ENCODE measurements around the gene R3HDM1.
"Not testable (repeated sequence)": the region's sequence is repeated elsewhere in the genome, so short reads cannot be mapped to it uniquely, and the experiment has no call there.

R3HDM1 gene

DNA sequence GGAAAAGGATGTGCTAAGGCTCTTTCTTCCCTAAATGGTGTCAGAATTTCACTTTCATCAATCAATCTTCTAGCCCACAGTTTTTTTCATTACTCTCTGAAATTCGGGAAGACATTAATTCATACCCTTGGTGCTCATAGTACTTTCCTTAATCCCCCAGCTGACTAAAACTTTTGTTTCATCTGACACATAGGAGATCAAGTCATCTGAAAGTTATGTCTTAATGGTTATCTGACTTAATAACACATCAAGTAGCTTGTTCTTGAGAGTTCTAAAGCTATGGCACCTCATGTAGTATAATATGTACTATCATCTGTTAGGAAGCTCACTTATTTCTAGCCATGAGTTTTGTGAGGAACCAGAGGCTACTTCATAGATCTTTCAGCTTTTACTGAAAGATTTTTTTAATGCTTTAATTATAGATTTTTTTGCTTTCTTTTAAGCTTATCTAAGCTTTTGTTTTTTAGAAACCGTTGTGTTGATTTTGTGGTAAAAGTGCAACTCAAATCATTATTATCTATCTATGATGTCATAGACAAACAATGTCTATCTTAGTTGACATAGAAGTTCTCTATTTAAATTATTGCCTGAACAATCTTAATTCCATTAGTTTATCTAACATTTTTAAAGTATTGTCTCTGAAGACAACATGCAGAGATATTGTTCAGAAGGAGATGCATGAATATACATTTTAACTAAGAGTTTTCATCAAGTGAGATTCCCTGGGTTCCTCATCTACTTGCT is 116.7 kb downstream of the R3HDM1 start:
- DNase-seq (ENCODE audit: low spot score): no peak

DNA sequence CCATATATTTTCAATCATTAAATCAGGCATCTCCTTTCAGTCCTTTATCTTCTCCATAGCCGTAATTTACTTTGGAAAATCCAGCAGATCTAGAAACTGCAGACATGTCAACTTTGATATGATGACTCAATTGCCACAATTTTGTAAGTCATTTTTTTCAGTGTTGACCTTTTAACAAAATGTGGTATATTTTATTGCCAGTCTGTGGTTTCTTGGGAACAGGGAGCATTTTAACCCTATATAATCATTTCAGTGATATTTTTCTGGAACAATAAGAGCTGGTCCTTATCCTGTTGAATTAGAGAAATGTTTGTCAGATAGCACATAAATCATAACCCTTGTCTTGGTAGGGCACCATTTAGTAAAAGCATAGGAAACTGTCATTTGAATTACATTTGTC is 119.4 kb downstream of the R3HDM1 start:
- no peak for DNase-seq (ENCODE audit: low spot score)

DNA sequence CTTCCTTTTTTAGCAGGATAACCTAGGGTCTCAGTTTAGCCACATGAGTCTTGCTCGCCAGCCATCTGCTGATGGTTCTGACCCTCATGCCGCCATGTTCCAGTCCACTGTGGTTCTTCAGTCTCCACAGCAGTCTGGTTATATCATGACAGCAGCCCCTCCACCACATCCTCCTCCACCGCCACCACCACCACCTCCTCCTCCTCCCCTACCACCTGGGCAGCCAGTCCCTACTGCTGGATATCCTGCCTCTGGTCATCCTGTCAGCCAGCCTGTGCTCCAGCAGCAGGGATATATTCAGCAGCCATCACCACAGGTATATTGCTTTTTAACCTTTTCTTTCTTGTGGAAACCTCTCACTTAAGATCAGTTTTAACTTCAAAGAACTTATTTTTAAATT is 120.4 kb downstream of the R3HDM1 start:
- DNase-seq (ENCODE audit: low spot score): no peak

DNA sequence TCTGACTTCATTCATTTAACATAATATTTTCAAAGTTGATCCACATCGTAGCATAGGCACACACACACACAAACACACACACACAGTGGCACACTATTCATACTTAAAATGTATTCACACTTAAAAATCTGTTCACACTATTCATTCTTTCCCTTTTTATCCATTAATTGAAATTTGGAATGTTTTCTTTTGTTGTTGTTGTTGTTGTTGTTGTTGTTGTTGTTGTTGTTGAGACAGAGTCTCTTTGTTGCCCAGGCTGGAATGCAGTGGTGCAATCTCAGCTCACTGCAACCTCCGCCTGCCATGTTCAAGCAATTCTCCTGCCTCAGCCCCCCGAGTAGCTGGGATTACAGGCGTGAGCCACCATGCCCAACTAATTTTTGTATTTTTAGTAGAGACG is 123.0 kb downstream of the R3HDM1 start:
- DNase-seq (ENCODE audit: low spot score): not testable (repeated sequence)

DNA sequence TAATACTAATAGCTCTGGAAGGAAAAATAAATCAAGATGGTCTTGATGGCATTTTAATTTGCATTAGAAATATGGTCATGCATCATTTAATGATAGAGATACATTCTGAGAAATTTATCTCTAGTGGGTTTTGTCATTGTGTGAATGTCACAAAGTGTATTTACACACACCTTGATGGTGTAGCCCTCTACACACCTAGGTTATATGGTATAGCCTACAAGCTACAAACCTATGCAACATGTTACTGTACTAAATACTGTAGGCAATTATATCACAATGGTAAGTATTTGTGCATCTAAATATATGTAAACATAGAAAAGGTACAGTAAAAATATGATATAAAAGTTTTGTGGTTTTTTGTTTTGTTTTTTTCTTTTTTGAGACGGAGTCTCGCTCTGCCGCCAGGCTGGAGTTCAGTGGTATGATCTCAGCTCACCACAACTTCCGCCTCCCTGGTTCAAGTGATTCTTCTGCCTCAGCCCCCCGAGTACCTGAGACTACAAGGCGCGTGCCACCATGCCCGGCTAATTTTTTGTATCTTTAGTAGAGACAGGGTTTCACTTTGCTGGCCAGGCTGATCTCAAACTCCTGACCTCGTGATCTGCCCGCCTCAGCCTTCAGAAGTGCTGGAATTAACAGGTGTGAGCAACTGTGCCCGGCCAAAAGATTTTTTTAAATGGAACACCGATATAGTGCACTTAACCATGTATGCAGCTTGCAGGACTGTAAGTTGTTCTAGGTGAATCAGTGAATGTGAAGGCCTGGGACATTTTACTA is 126.7 kb downstream of the R3HDM1 start:
- DNase-seq (ENCODE audit: low spot score): no peak

DNA sequence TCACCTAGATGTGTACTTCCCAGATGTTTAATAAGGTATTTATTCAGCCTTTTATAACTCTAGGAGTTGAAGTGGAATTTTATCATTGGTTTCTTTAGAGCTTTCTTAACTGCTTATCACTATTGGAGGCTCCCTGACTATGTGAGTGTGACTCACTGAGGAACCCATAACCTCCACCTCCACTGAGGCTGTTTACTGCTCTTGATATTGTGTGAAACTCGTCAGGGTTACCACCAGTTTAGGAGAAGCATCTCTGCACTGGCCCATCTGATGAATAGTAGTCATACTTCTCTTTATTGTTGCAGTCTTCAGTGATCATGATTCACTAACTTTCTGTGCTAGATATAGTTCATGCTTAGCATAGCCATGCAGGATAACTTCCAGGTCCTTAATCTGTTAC is 130.8 kb downstream of the R3HDM1 start:
- DNase-seq (ENCODE audit: low spot score): no peak

DNA sequence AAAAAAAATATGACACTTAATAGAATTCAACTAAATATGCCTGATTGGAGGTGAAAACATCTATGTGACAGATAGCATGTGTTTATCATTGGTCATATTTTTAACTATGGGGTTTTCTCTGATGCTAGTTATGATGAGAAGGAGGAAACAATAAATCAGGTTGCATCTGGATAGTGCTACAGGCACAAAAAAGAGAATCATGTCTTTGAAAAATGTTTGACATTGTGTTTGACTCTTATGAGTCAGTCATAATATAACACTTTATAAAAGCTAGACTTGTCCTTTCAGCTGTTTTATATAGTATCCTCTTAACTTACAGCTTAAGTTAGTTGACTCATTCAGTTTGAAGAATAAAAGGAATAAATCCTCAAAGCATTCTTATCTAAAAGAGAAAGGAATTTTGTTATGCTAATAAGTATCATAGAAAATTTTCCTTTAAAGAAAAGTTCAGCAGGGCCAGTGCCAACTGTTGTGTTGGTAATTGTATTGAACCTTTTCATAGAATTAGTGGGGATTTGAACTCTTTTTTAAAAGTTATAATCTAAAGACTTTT is 131.9 kb downstream of the R3HDM1 start:
- no peak for DNase-seq (ENCODE audit: low spot score)

DNA sequence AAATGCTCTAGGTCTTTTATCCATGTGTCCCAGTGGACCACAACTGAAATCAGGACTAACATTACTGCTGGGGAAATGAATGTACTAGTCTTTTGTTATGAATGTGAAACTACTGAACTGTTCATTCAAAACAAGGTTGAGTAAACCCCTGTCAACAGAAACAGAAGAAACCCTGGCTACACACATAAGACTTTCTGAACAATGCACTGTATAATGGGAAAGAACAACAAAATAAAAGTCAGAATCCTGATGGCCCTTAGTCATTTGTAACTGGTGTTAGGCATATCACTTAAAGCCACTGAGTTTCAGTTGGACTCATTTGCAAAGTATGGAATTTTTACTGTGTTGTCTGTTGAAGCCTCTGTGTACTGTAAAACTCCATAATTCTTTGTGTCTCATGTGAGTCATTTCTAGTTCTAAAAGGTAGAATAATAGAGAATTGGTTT is 133.4 kb downstream of the R3HDM1 start:
- DNase-seq (ENCODE audit: low spot score): no peak

DNA sequence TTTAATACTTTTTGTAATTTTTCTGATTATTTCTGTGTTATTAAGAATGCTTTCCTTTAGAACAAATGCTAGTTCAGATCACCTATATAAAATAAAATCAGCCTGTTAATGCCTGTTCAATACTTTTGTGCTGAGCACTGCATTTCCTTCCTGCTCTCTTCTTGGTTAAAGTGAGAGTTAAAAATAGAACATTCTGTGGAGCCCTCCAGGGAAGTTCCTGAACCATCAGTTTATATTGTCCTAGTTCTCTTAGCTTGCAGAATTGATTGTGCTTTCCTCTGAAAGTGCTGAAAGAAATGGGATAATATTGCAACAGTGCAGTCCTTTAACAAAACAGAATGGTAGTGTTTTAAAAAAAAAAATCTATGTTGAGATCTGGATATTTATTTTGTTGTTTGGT is 135.8 kb downstream of the R3HDM1 start:
- DNase-seq (ENCODE audit: low spot score): peak; percentile 19

DNA sequence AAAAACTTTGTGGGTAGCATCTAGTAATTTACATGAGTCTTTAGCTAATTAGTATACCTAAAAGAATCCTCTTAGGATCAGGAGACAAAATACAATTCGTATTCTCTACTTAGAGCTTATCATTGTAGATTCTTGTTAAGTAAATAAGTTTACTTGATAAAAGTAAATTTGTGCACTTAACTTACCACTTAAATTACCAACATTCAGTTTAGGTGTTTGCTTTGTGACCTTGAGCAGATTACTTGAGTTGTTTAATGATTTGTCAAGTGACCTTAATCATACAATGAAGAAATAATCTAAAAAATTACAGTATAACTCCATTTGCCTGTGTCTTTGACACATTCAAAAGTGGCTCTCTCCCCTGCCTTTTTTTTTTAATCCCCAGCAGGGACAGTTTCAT is 143.2 kb downstream of the R3HDM1 start:
- DNase-seq (ENCODE audit: low spot score): no peak

DNA sequence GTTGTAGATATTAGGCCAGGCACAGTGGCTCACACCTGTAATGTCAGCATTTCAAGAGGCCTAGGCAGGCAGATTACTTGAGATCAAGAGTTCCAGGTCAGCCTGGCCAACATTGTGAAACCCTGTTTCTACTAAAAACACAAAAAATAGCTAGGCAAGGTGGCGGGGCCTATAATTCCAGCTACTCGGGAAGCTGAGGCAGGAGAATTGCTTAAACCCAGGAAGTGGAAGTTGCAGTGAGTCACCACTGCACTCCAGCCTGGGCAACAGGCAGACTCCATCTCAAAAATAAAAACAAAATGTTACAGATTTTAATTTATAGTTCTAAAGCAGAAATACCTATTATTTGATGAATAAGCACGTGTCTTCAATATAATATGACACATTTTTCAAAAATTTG is 144.7 kb downstream of the R3HDM1 start:
- no peak for DNase-seq (ENCODE audit: low spot score)

DNA sequence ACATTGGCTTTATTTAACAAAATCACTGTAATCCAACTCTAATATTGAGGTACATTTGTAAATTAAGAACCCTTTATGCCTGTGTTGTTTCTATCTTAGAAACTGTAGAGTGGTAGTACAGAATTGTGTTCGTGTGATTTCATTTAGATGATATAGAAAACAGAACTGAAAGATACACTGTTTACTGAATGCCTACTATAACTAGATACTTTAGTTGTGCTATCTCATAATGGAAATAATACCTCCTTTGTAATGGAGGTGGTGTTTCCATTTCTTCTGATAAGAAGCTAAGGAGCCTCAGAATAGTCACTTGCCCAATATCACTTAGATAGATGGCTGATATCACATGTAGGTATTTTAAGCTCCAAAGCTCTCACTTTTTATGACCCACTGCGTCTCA is 147.8 kb downstream of the R3HDM1 start:
- no peak for DNase-seq (ENCODE audit: low spot score)

DNA sequence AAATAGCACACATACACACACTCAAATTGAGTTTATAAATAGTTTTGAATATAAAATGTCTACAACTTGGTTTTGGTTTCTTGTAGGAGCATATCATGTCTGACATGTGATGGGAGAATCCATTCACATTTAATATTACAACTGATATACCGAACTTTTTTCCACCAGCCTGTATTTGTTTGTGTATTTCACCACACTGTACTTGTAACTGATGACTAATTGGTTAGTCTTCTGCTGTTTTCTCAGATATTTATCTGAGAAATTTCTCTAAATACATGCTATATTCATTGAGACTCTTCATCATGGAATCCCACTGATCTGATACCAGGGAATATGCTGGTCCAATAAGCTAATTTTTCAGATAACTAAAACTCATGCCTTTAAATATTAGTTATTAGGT is 154.1 kb downstream of the R3HDM1 start:
- no peak for DNase-seq (ENCODE audit: low spot score)

DNA sequence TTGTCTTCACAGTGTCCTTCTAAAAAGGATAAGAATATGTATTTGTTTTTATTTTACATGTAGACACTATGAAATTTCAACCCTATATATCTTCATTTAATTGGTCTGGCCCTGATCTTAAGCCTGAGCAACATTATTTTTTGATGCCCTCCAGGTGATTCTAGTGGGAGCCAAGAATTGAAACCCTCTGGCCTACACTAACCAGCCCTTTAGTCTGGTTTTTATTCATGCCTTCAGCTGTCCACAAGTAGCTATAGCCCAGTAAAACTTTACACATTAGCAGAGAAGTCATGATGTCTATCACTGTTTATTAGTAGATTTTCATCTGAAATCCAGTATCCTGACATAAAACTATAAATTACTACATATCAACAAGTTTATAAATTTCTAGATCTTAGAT is 157.7 kb downstream of the R3HDM1 start:
- no peak for DNase-seq (ENCODE audit: low spot score)

DNA sequence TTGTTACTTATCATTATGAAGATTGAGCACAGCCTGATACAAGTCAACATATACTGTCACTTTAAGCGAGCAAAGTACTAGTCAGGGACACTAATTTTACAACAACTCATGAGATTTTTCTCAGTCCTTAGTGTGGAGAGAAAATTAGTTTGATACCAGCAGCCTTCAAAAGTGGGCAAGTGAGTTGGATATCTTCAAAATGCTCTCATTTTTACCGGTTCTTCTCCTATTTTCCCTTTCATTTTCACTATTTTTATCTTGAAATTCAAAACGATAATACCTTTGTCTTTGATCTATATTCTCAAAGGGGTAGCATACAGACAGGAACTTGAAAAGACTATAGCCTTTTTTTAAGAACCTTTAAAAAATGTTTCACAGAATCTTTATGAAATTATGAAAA is 158.4 kb downstream of the R3HDM1 start:
- DNase-seq (ENCODE audit: low spot score): no peak

DNA sequence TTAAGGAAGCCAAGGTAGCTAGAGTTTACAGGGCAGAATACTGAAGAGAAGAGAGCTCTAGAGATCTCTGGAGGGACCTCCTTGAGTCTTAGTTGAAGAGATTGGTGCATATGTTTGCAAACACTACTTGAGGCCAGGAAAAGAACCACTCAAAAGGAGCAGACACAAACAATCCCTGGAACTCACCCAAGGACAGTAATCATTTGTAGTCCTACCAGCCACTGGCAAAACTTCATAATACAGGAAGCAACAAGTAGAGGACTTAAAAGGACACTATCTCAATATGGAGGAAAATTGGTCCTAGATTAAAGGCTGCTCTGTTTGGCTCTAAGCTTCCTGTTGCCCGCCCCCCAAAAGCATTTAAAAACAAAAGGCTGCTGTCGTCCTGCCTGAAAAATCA is 163.4 kb downstream of the R3HDM1 start:
- DNase-seq (ENCODE audit: low spot score): no peak

DNA sequence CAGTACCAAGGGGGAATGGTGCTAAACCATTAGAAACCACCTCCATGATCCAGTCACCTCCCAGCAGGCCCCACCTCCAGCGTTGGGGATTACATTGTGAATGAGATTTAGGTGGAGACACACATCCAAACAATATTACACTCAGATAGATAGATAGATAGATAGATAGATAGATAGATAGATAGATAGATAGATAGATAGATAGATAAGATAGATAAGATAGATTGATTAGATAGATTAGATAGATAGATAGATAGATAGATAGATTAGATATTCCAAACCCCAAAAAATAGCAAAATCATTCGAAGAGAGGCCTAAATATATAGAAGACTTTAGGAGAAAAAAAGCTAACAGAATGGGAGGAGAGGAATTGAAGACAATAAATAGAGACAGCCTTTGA is 167.6 kb downstream of the R3HDM1 start:
- DNase-seq (ENCODE audit: low spot score): no peak

DNA sequence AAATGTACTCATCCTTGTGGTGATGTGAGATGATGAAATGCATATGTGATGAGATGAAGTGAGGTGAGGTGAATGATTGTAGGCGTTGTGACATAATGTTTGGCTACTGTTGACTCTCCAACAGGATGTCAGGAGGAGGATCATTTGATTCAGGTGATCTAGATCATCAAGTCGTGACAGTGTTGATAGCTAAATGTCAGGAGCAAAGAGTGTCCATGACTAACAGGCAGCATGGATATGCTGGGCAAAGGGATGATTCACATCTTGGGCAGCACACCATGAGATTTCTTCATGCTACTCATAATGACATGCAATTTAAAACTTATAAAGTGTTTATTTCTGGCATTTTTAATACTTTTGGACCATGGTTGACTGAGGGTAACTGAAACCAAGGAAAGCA is 170.2 kb downstream of the R3HDM1 start:
- DNase-seq (ENCODE audit: low spot score): no peak

DNA sequence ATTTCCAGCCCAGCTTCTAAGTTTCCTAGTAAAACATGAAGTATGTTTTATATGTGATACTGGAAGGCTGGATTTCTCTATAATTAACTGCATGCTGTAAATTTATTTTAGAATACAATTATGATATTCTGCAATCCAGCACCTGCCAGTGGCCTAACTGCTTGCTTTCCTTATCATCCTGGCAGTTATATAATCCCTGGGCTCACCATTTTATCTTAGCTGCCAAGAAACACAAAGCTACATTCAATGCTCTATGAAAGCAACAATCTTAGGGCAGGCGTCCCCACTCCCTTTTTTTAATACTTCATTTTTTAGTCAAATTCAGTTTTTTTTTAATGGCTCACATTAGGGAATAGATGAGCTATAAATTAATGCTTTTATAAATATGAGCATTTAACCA is 172.0 kb downstream of the R3HDM1 start:
- DNase-seq (ENCODE audit: low spot score): peak; percentile 77

DNA sequence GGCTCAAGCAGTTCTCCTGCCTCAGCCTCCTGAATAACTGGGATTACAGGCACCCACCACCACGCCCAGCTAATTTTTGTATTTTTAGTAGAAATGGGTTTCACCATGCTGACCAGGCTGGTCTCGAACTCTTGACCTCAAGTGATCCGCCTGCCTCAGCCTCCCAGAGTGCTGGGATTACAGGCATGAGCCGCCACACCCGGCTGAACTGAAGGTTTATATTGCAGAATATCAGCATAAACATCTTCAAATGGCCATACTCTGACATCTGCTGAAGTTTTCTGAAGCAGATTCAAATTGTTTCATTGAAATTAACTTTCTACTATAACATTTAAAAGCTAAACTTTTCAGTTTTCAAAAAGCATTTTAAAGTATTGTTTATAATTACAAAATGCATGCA is 172.8 kb downstream of the R3HDM1 start:
- not testable (repeated sequence) for DNase-seq (ENCODE audit: low spot score)

DNA sequence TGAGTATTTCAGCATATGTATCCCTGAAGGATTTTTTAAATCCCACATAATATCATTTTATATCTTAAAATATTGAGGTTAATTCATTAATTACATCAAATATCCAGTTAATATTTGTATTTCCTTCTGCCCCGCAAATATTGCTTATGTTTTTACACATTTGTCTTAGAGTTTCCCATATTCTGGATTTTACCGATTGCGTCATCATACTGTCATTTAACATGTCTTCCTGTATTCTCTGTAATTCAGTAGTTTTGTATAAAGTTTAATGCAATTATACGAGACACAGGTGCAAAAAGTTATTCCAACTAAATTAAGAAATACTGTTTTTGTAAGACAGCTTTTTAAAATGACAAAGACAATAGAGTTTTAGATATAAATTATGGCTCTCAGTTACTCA is 176.9 kb downstream of the R3HDM1 start:
- no peak for DNase-seq (ENCODE audit: low spot score)

DNA sequence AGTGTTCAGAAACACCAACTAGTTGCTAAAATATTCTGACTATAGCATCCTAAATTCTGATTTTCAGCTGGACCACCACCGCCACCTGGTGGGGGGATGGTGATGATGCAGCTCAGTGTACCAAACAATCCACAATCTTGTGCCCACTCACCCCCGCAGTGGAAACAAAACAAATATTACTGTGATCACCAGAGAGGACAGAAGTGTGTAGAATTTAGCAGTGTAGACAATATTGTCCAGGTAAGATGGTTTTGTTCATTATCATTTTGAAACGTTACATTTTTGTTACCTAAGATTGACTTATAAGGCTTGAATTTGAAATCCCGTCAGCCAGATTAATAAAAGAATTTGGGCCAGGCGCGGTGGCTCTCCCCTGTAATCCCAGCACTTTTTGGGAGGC is 178.7 kb downstream of the R3HDM1 start:
- DNase-seq (ENCODE audit: low spot score): peak; percentile 54

DNA sequence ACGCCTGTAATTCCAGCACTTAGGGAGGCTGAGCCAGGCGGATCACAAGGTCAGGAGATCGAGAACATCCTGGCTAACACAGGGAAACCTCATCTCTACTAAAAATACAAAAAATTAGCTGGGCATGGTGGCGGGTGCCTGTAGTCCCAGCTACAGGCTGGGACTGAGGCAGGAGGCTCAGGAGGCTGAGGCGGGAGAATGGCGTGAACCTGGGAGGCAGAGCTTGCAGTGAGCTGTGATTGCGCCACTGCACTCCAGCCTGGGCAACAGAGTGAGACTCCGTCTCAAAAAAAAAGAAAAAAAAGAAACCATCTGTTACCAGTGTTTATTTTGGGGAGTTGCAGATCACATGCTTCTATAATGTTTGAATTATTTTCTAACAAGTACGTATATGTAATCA is 183.8 kb downstream of the R3HDM1 start:
- DNase-seq (ENCODE audit: low spot score): not testable (repeated sequence)
